OCI-LY1 (cell line): ENCODE results near the gene RPS21.

ENCODE experiments used
- CTCF ChIP-seq: fragments of 200-600 bp; sonication (generic), shearing (Covaris generic); IDR thresholded peaks from 2 replicates; pipeline ENCODE4 v1.5.1; 2017; ENCODE audit warnings: mild to moderate bottlenecking, antibody characterized with exemption, low read length, moderate library complexity, mixed read lengths
- EZH2 ChIP-seq: fragments of 200-600 bp; sonication (generic), shearing (Covaris generic); IDR thresholded peaks from 2 replicates; pipeline ENCODE4 v1.8.0; 2017; ENCODE audit warnings: borderline replicate concordance, mixed run types, mild to moderate bottlenecking, antibody characterized with exemption, low read length, moderate library complexity, mixed read lengths

- TF ChIP-seq CTCF (no peak), EZH2 (no peak)
Measured at GRCh38 chr20:62386383-62387218, at the start of gene RPS21.
